Fibroblast of lung (primary cell): ENCODE measurements around the gene IGSF21.

Experiments used
- CTCF ChIP-seq, 2 donors: IDR thresholded peaks in 1 of 2; conservative IDR thresholded peaks in 1 of 2; 1 replicate in 1 of 2; 2 replicates in 1 of 2; pipeline ENCODE4 v1.5.1; 2011 to 2012; ENCODE audit warnings: low read length in 2 of 2, control low read depth in 1 of 2, inconsistent platforms in 1 of 2, low read depth in 1 of 2, mild to moderate bottlenecking in 1 of 2
- EZH2 ChIP-seq: IDR thresholded peaks from 2 replicates; pipeline ENCODE4 v1.5.1; 2012; ENCODE audit warnings: low read length, control low read depth, mild to moderate bottlenecking; ENCODE audit errors: missing control alignments

GRCh38 chr1:18327650-18328049 is 220.1 kb downstream of the IGSF21 start:
- TF ChIP-seq CTCF (conservative IDR thresholded peaks at IDR 0.05 in 1 of 2, IDR thresholded peaks at IDR 0.05 in 1 of 2; ENCODE audit: low read depth in 1 of 2, low read length in 2 of 2): no peak
- TF ChIP-seq EZH2: no peak
